Activated B cell treated with CpG ODN at 0.5 μM for 24 hours (primary cell): ENCODE measurements around the gene KCNK16. TPM values are rescaled to one million over a fixed set of nuclear protein-coding genes. Genes with fewer than 3 reads are reported as not detected.

Experiments
- ATAC-seq: fragments of 200-7000 bp; cut with Tn5 transposase; one replicate; pipeline ENCODE4 v1.10.0; 2021; ENCODE audit warnings: low read depth, mild to moderate bottlenecking, moderate library complexity
- CTCF ChIA-PET: fragments of 350-600 bp; sonication (Branson Sonifier 250); formaldehyde crosslinking; loops from one replicate; lab custom pipeline; 2021; ENCODE audit warnings: antibody characterized with exemption; lab: Charles Lee
- POLR2A ChIA-PET: fragments of 350-600 bp; sonication (Branson Sonifier 250); formaldehyde crosslinking; loops from one replicate; lab custom pipeline; 2021; ENCODE audit warnings: antibody characterized with exemption; lab: Charles Lee
- DNase-seq: peaks from one replicate; pipeline ENCODE4 v3.0.0; 2022
- H3K27ac Mint-ChIP-seq: one replicate; pipeline ENCODE4 v1.8.0; 2020; ENCODE audit warnings: mixed read lengths
- H3K27me3 Mint-ChIP-seq: one replicate; pipeline ENCODE4 v1.8.0; 2021; ENCODE audit warnings: mixed read lengths
- H3K36me3 Mint-ChIP-seq: one replicate; pipeline ENCODE4 v1.8.0; 2021; ENCODE audit warnings: low read depth, mixed read lengths
- H3K4me1 Mint-ChIP-seq: one replicate; pipeline ENCODE4 v1.8.0; 2021; ENCODE audit warnings: mixed read lengths
- H3K4me3 Mint-ChIP-seq: one replicate; pipeline ENCODE4 v1.8.0; 2020; ENCODE audit warnings: mild to moderate bottlenecking, mixed read lengths
- H3K9me3 Mint-ChIP-seq: one replicate; pipeline ENCODE4 v1.8.0; 2020; ENCODE audit warnings: mixed read lengths
- CTCF ChIP-seq: fragments of 200-600 bp; IDR thresholded peaks from one replicate; pipeline ENCODE4 v1.8.0; 2022; ENCODE audit warnings: antibody characterized with exemption, mild to moderate bottlenecking
- intact Hi-C: fragments of 100-400 bp; cut with micrococcal nuclease; formaldehyde crosslinking; loops from one replicate; pipeline ENCODE4 v1.15.1; 2024
- total RNA-seq: library from RNA; stranded (reverse); gene quantifications from 2 replicates; pipeline ENCODE4 v1.2.3, GENCODE V29; 2022

Gene KCNK16
- total RNA-seq, 1 donor from 2014 or later = not detected

DNA sequence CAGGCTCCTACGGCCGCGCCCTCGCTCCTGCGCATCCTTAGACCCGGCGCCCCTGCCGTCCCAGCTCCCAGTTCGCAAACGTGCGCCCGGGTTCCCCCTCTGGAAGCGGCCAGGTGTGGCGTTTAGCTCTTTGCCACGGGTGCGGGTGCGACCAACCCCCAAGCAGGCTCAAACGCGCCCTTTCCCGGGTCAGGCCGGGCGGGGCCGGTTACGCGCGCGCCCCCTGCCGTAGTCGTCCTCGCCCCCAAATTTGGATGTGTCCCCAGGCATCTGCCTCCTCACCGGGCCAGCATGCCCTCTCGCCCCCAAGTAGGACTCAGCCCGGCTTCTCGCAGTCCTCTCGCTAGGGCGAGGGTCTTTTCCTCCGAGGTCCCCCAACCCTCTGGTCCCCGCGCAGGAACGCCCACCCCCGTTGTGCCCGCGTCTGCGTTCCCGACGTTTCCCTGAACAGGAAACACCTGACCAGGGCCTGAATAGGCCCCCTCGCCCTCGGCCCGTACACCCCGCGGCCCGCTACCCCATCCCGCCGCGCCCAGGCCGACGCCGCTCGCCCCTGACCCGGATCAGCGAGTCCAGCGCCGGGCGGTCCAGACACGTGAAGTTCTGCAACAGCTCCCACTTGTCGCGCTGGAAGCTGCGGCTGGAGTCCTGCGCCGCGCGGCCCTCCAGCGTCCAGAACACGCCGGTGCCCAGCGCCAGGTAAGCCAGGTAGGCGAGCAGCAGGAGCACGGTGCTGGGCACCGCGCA, 8.8 kb downstream of the KCNK16 start:
- no peak for DNase-seq
- H3K36me3 Mint-ChIP-seq = no peaks in the 10 kb centered on the region
- peak overlapping the region; percentile 46 for H3K4me3 Mint-ChIP-seq
- no peak overlapping the region for H3K27ac Mint-ChIP-seq
- ChIA-PET POLR2A (no interaction called here), CTCF (no interaction called here)
- ATAC-seq = no peak
- no peak for TF ChIP-seq CTCF
- intact Hi-C loops = no loop called here
- peaks cover 22% of the 10 kb centered on the region for H3K4me1 Mint-ChIP-seq
- H3K9me3 Mint-ChIP-seq = no peaks in the 10 kb centered on the region
- peaks cover 50% of the 10 kb centered on the region for H3K27me3 Mint-ChIP-seq

DNA sequence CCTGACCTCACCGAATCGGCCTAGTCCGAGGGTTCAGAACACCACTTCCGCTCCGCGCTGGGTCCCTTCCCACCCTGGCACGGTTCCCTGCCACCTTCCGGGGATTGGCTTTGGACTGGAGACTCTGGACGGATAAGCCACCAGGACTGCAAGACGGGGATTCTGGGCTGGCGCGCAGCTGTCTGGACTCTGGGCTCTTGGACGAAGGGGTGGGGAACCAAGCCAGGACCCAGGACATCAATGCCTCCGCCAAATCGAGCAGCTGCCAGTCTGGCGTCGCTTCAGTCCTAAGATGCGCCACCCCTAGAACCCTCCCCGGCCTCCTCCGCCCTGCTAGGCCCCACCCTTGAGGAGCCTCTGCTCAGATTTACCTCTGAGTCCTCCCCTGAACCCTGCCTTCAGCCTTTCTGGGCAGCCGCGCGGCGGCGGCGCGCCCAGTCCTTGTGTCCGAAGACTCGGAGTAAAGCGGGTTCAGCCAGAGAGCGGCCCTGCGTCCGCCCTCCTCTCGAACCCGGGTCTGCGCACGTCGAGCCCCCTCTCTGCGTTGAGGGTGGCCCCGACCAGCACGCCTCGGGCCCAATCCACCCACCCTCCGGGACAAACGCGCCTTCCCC, 9.5 kb downstream of the KCNK16 start:
- no peak for DNase-seq
- TF ChIP-seq CTCF = no peak
- CTCF ChIA-PET = no interaction called here
- H3K36me3 Mint-ChIP-seq = no peaks in the 10 kb centered on the region
- peak overlapping the region; percentile 46 for H3K4me3 Mint-ChIP-seq
- no peaks in the 10 kb centered on the region for H3K9me3 Mint-ChIP-seq
- POLR2A ChIA-PET = no interaction called here
- peaks cover 50% of the 10 kb centered on the region for H3K27me3 Mint-ChIP-seq
- no peak for ATAC-seq
- intact Hi-C loops = no loop called here
- H3K4me1 Mint-ChIP-seq = peaks cover 22% of the 10 kb centered on the region
- no peak overlapping the region for H3K27ac Mint-ChIP-seq

GRCh38 chr6:39310542-39310941, 12.0 kb downstream of the KCNK16 start:
- intact Hi-C loops = loop anchor here (1.0 kb wide), 1 partner anchor 144 kb away; no protein-coding TSS in a partner anchor
- DNase-seq = no peak
- Mint-ChIP-seq H3K27me3 (peaks cover 41% of the 10 kb centered on the region), H3K9me3 (no peaks in the 10 kb centered on the region), H3K4me1 (peaks cover 22% of the 10 kb centered on the region), H3K36me3 (no peaks in the 10 kb centered on the region), H3K27ac (no peak overlapping the region), H3K4me3 (no peak overlapping the region)
- CTCF ChIA-PET = interaction anchor here (1.0 to 3.7 kb wide), 4 partner anchors 10 to 438 kb away, joined by 3 to 33 read pairs (median 6); no protein-coding TSS in a partner anchor
- POLR2A ChIA-PET = no interaction called here
- peak; percentile 70 for ATAC-seq
- TF ChIP-seq CTCF = no peak

DNA sequence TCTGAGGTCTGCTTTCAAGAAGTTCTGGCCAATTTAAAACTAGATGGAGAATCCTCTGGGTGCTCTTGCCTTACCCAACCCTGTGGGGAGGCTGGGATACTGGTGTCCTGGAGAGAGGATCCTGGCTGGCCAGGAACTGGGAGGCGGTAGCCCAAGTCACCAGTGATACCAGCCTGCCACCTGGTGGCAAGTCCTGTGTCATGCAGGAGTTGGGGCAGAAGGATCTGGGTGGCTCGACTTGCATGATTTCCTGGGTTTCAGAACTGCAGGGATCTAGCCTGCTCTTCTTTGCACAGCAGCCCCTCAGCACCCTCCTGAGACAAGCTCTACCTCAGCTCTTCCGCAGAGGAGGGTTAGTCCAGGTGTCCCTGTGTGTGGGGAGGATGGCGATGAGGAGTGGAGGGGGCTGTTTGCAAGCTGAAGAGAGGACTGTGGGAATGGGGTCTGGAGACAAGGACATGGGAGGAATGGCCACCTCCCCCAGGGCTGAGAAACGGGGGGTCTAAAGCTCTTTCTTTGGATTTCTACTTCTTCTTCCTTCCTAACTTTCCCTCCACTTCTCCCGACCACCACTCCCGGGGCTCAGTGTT, 12.5 kb downstream of the KCNK16 start:
- ATAC-seq = peak; percentile 64
- intact Hi-C loops = loop anchor here (1.0 kb wide), 1 partner anchor 144 kb away; no protein-coding TSS in a partner anchor

More for the DNA sequence above, 12.5 kb downstream of the KCNK16 start:
- Mint-ChIP-seq H3K27ac (no peak overlapping the region), H3K9me3 (no peaks in the 10 kb centered on the region), H3K36me3 (no peaks in the 10 kb centered on the region), H3K4me3 (no peak overlapping the region), H3K27me3 (peaks cover 36% of the 10 kb centered on the region), H3K4me1 (peaks cover 22% of the 10 kb centered on the region)
- peak; percentile 35 for DNase-seq
- no peak for TF ChIP-seq CTCF
- ChIA-PET POLR2A (no interaction called here), CTCF (interaction anchor here (1.0 to 3.7 kb wide), 6 partner anchors 11 to 437 kb away, joined by 3 to 33 read pairs (median 5); no protein-coding TSS in a partner anchor)
